Fibroblast of the aortic adventitia (primary cell): ENCODE measurements around the gene TMEM123. TPM values are rescaled to one million over a fixed set of nuclear protein-coding genes. Genes with fewer than 3 reads are reported as not detected.
A peak's percentile ranks its signal among the peaks of the same experiment; 100 is the strongest.

ENCODE experiments used
- DNase-seq: peaks from one replicate; pipeline ENCODE4 v3.0.0-alpha.2; 2010; ENCODE audit warnings: low read depth
- H3K4me3 ChIP-seq: 2 replicates; pipeline ENCODE4 v1.5.1; 2011; ENCODE audit warnings: low read depth, mild to moderate bottlenecking, control low read depth, low read length, moderate library complexity
- total RNA-seq: library from RNA; depleted of rRNA; stranded (reverse); fragments of >200 nt; gene quantifications from 2 replicates; pipeline ENCODE4 v1.2.3, GENCODE V29; 2012; ENCODE audit warnings: low replicate concordance
- TF ChIP-seq, protein P1 (sequence below): IDR thresholded peaks from 2 replicates; pipeline ENCODE4 v1.5.1; 2011; ENCODE audit warnings: mild to moderate bottlenecking, low read length, control low read depth, inconsistent platforms; ENCODE audit not compliant: insufficient read depth

Gene TMEM123
- total RNA-seq, 1 donor = 86.3 TPM

DNA sequence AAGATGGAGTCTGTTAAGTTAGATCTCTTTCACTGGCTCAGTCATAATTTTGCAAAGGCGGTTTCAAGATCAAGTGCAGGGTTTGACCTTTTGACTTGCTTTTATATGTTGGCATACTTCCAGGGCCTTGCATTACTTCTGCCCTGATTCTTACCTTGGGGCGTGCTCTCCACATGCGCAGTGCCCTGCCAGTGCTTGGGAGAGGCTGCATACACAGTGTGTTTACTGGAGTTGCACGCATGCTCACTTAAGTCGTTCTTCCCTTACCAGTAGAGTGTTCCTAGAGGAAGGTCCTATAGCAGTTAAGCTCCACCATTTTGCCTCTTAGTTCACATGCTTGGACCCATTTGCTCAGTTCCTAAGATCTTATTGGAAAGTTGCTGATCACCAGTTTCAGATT, 21.0 kb upstream of the TMEM123 start:
- TF ChIP-seq, protein P1, sequence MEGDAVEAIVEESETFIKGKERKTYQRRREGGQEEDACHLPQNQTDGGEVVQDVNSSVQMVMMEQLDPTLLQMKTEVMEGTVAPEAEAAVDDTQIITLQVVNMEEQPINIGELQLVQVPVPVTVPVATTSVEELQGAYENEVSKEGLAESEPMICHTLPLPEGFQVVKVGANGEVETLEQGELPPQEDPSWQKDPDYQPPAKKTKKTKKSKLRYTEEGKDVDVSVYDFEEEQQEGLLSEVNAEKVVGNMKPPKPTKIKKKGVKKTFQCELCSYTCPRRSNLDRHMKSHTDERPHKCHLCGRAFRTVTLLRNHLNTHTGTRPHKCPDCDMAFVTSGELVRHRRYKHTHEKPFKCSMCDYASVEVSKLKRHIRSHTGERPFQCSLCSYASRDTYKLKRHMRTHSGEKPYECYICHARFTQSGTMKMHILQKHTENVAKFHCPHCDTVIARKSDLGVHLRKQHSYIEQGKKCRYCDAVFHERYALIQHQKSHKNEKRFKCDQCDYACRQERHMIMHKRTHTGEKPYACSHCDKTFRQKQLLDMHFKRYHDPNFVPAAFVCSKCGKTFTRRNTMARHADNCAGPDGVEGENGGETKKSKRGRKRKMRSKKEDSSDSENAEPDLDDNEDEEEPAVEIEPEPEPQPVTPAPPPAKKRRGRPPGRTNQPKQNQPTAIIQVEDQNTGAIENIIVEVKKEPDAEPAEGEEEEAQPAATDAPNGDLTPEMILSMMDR = no peak

DNA sequence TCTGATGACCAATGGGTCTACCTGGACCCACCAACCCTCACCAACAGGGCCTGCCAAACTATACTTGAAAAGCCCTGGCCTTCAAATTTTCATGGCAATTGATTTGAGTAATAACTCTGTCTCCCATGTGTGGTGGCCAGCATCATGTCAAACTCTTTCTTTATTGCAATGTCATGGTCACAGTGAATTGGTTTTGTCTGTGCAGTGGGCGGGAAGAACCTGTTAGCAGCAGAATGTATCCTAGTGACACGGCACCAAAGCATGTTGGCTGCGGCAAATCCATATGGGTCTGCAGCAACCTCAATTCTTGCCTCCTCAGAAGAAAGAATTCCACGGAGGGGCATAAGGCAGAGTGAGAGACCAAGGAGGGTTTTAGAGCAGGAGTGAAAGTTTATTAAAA, 19.6 kb upstream of the TMEM123 start:
- H3K4me3 ChIP-seq = no peak overlapping the region
- TF ChIP-seq, protein P1 = no peak
- DNase-seq = no peak

More for the DNA sequence above, 21.0 kb upstream of the TMEM123 start:
- H3K4me3 ChIP-seq = no peak overlapping the region
- DNase-seq = no peak

DNA sequence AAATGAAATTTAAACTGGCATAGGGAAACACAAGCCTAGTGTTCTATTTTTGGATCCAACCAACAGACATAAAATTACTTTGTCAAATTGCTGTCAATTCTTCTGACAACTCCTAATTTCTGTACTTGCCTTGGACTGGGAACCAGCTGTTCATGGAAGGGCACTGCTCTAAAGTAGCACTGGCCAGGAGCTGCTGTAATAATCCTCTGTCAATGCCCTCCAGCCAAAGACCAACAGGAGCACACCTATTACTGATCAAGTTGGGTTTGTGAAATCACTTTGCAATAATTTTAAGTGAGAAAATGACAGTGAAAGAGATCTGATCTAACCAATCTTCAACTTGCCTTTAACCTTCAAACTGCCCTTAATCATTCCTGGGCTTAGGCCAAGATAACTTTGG, 18.9 kb upstream of the TMEM123 start:
- DNase-seq = no peak
- no peak overlapping the region for H3K4me3 ChIP-seq
- TF ChIP-seq, protein P1 = no peak

DNA sequence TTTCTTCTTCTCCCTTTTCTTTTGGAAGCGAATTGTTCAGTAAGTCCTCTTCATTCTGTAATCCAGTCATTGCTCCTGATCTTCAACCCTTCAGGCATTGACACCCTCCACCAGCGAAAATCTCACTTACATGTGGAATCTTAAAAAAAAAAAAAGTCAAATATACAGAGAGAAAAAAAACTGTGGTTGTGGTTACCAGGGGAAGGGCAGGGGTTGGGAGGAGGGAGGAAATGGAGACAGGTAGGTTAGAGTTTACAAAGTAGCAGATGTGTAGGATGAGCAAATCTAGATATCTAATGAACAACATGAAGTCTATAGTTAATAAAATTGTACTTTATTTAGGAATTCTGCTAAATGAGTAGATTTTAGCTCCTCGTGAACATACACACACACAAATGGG, 17.7 kb upstream of the TMEM123 start:
- no peak for DNase-seq
- H3K4me3 ChIP-seq = no peak overlapping the region
- TF ChIP-seq, protein P1 = no peak

DNA sequence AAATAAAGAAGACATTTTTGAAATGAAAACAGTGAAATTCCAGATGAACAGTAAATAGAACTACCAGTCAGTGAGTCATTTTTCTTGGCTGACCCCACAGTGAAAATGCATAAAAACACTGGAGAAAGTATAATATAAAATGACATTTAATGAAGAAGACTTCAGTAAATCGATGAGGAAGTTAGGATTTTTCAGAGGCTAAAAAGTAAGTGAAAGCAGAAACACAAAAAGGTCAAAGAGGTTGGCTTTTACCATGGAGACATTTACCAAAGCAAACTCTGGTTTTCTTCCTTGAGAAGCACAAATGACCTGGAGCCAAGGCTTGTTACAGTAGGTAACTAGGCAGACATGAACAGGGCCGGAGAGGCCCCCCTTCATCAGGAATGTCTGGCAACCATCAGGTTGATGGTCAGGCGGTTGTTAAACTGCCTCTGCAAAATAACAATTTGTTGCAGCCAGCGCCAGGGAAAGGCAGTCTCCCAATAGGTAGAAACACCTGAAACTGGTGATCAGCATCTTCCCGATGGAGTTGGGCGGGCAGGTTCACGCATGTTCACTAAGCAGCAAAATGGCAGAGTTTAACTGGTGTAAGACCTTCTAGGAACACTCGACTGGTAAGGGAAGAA, 16.7 kb upstream of the TMEM123 start:
- TF ChIP-seq, protein P1 = no peak

DNA sequence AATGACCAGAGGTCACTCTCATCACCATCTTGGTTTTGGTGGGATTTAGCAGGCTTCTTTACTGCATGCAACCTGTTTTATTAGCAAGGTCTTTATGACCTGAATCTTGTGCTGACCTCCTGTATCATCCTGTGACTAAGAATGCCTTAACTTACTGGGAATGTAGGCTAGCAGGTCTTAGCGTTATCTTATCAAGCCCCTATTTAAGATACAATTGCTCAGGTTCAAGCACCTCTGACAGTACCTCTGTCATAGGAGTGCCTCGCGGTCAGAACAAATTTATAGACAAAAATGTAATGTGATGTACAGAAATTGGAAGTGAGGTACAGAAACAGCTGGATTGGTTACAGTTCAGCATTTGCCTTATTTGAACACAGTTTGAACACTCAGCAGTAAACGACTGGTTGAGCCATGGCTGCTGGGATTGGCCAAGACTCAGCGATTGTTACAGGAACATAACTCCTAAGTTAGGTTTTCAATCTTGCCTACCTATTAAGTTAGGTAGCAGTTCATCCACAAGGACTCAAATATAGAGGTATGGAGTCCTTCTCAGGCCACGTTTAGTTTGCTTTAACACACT, 16.1 kb upstream of the TMEM123 start:
- TF ChIP-seq, protein P1 = no peak
- no peak overlapping the region for H3K4me3 ChIP-seq
- DNase-seq = no peak

More for the DNA sequence above, 16.7 kb upstream of the TMEM123 start:
- no peak overlapping the region for H3K4me3 ChIP-seq
- DNase-seq = peak; percentile 53
